ENCODE data around the gene PDZD7.

Gene PDZD7

DNA sequence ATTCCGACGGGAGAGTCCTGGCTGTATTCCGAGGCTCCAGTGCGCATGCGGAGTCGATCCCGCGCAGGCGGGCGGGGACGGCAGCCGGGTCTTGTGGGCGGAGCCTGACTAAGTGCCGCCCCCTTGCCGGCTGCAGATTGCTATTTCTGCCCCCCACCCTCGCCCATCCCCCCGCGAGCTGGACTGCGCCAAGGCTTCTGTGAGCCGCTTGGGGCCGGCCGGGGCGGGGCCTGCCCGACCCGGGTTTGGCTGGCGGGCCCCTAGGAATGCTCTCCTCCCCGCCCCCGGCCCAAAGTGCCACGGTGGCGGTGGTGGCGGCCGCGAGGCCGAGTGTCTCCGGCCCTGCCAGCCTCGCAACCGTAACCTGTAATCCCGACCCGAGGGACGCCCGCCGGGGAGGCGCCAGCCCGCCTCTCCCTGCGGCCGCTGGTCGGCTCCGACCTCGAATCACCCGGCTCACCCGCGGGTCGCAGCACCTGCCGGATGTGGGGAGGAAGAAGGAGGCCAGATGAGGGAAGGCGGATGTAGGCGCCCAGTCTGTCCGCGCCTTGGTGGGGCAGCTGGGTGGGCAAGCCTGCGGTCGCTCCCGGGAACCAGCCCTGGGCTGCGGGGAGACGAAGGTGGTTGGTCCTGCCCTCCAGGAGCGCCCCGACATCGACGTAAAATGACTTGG is 30.2 kb upstream of the PDZD7 start:
- DNase-seq = peak; percentile 86 to 93

DNA sequence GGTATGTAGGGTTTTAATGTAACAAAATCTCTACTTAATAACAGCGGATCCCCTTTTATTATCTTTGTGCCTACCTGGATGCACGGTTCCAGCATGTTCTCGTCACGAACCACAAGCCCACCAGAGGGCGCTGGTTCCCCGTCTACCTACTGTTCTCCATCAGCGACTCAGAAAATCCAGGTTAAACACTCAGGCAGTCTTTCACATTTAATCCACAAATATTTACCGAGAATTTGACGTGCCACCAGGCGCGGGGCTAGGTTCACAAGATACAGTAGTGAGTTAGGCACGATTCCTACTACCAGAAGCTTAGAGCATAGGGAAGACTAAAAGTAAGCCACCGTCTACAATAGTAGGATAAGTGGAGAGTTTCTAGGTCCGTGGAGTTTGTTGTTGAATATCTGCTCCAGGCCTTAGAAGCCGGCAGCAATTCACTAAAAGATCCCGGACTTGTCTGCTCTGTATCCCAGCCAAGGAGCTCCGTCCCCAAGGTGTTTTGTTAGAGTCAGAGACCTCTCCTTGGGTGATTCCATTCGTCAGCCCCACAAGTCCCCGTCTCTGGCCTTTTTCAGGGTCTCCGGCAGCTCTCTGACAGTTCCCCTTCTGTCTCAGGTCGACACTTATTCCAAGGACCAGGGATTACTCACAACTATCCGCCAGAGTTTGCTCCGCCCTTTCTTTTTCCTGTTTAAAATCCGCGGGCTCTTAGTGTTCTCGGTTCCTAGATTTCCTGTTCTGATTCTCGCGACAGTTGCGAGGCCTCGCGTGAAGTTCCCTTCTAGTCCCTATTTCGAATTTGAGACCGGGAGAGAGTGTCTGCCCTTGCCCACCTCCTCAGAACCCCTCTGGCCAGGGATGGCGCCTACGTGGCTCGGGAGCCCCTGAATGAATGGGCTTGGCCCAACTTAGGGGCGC is 29.4 kb upstream of the PDZD7 start:
- peak; percentile 83 to 90 for DNase-seq

DNA sequence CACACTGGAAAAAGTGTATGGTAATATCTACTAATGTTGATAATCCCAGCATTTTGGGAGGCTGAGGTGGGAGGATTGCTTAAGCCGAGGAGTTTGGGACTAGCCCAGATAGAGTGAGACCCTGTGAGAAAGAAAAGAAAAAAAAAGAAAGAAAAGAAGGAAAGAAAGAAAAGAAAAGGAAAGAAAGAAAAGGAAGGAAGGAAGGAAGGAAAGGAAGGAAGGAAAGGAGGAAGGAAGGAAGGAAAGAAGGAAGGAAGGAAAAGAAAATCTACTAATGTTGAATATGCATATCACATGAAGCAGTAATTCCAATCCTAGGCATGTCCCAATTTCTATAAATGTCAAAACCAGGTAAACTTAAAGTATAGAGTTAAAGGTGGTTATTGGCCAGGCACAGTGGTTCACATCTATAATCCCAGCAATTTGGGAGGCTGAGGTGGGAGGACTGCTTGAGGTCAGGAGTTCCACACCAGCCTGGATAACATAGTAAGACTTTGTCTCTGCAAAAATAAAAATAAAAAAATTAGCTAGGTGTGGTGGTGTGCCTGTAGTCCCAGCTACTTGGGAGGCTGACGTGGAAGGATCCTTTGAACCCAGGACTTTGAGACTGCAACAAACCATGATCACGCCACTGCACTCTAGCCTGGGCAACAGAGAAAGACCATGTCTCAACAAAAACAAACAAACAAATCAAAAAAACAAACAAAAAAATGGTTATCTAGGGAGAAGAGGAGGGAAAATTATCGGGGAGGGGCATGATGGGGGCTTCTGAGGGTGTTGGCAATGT is 25.6 kb upstream of the PDZD7 start:
- no peak for DNase-seq

DNA sequence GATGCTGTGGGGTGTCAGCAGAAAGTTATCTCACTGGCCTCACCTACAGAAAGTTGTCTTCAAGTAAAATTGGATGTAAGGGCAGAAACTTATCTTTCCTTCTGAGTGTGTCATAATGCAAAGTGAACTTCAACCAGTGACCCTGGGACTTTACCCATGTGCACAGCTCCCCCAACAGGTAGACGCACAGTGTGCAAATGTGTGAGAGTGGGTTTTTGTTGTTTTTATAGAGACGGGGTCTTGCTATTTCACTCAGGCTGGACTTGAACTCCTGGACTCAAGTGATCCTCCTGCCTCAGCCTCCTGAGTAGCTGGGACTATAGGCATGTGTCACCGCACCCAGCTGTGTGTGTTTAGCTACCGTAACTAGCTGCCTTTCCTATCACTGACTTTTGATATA is 24.5 kb upstream of the PDZD7 start:
- DNase-seq = no peak

DNA sequence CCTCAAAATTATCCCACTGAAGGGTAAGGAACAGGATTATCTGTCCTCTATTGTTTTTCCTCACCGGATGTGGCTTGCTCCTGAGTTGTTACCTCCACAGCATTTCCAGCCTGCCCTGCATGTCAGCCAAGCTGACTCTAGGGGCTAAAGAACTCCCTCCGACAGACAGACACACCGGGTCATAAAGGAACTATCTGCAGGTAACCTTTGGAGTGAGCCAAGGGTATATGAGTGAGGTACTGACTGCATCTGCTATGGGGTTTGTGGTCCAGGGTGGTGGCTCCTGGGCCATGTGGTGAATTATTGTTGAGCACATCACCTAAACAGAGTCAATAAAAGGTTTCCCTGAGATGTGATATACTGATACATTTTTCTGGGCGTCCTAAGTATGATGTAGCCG is 23.9 kb upstream of the PDZD7 start:
- no peak for DNase-seq

DNA sequence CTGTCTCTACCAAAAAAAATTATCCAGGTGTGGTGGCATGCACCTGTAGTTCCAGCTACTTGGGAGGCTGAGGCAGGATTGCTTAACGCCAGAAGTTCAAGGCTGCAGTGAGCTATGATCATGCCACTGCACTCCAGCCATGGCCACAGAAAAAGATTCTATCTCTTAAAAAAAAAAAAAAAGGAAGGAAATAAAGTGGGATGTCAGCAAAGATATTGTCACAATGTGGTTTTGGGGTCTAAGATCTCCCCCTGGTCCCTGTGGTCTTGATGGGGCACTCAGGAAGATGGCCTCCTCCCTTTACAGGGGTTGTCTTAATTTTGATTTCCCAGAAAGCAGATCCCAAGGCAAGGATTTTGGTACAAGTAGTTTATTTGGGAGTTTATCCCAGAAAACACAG is 23.4 kb upstream of the PDZD7 start:
- DNase-seq = no peak

DNA sequence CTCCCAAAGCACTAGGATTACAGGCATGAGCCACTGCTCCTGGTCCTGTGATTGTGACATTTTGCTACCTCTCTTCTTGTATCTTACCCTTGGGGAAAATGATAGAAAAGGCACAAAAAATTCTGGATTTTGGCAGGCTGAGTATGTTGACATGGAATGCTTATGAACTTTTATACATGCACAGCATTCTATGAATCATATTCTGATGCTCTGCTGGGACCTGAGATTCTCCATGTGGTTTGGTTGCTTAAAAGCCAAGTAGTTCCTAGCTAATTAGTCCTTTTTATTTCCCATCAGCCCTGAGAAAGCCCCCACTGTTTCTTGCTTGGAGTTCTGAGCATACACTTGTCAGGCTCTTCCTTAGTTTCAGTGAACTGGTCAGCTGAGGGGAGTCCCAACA is 22.6 kb upstream of the PDZD7 start:
- no peak for DNase-seq

DNA sequence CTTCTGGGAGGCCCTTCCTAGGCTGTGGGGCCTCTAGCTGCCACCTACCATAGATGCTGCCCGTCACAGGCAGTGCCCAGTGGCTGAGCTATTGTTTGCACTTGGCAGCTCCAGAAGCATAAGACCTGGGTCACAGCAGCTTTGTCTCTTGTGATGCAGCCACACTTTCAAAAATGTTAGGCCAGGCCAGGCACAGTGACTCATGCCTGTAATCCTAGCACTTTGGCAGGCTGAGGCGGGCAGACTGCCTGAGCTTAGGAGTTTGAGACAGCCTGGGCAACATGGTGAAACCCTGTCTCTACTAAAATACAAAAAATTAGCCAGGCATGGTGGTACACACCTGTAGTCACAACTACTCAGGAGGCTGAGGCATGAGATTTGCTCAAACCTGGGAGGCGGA is 21.4 kb upstream of the PDZD7 start:
- DNase-seq = no peak

DNA sequence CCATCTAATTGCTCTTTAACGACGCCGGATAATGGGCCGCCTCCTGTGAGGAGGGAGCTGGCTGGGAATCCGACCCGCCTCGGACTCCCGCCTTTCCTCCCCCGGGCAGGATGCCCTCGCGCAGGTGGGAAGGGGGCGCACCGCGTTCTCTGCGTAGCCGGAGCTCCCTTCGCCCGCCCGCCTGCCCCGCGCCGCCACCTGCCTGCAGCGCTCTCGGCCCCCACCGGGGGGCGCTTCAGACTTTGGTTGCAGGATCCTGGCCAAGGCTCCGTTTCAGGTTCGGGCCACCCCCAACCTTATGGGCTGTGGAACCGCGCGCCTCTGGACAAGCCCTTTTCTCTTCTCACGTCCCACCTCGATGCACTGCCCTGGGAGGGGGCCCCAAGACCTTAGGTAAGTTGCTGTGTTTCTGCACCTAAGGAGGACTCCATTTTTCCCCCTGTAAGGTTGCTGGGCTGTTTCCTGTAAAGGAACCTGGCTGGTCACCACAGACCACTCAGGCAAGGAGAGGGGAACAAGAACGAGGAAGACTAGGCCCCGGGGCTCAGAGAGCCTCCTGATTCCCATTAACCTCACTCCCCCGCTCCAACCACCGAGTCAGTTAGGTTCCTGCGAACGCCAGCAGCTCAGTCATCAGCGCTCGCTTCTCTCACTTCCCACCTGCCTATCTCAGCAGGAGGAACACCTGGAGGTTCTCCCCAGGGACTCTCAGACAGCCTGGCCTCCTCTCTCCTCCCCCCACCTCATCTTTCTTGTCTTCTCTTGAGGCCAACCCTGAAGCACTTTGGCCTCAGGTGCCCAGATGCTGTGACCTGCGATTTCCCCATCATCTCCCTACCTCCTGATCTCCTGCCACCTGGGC is 19.5 kb upstream of the PDZD7 start:
- peak; percentile 66 to 74 for DNase-seq

DNA sequence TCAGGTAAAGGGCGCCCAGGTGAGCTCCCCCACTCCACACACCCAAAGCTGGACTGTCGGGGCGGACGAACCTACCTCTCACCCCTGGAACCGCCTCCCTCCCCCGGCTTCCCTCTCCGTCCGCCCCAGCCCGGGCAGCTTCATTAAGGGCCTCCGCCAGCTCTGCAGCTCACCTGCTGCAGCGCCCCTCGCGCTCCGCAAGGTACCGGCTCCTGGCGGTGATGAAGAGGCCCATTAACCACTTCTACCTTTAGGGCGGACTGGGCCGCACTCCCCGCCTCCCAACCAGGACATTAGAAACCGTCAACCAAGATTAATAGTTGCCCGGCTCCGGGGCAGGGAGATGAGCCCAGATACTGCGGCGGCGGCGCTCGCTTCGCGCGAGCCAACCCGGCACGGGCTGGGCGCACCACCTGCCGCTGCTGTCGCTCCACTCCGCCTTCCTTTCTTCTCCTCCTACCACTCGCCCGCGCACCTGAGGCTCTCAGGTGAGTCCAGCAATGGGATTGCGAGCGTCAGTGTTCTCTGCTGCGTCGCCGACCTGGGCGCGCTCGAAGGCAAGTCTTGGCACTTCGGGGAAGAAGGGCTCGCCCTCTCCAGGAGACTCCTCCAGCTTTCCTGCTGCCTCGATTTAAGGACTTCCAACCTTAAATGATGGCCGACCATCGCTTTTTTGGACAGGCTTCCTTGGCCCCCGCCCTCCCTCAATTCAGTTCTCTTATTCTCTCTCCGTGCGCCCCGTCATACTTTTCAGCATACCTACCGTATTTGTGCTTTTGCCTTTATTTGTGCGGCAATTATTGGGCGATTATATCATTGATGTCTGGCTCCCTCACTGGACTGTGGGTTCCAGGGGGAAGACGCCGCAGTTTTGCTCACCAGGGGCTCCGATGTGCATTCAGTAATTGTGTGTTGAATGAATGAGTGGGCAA is 17.3 kb upstream of the PDZD7 start:
- DNase-seq = no peak

DNA sequence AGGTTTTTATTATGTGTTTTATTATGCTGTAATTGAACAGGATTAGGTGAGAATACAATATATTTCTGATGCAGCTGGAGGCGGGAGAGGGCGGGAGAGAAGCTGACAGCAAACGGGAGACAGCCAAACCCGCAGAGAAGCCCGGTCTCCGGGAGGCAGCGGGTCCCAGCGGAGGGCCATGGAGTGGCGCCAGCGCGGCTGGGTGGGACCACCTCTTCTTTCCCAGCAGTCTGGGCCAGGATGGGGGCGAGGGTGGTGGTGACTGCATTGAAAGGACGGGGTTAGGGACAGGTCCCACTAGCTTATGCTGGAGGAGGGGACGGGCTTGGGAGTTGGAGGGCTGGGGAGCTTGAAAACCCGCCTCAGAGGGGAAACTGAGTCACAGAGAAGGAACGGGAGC is 16.3 kb upstream of the PDZD7 start:
- DNase-seq = no peak

DNA sequence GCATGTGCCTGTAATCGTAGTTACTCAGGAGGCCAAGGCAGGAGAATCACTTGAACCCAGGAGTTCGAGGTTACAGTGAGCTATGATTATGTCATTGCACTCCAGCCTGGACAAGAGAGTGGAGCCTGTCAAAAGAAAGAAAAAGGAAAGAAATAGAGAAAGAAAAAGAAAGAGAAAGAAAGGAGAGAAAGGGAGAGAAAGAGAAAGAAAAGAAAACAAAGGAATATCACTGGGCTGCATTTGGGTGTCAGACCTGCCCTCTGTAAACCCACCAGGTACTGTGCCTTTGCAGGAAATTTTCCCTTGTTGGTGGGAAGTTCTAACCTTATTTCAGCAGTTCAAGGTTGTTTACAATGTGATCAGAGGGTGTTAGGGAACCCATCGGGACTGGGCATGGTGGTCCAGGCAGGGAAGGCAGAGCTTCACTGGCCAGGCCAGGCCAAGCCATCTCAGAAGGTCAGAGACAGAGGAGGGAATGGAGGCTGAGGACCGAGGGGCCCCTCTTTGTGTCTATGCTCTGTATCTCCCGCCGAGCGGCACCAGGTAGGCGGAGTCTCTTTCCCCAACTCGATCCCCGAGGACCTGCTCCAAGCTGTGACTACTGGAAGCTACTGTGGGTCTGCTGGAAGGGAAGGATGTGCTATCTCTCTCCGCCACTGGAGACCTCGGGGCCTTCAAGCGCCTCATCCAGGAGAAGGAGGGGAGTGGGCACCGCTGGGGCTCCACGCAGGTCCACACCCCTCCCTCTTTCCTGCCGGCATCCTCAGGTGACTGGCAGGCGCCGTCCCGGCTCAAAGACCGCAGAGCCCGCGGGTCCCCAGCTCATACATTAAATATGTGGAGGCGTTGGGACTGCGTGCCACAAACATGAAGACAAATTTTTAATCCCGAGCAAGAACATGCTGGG is 15.7 kb upstream of the PDZD7 start:
- no peak for DNase-seq

DNA sequence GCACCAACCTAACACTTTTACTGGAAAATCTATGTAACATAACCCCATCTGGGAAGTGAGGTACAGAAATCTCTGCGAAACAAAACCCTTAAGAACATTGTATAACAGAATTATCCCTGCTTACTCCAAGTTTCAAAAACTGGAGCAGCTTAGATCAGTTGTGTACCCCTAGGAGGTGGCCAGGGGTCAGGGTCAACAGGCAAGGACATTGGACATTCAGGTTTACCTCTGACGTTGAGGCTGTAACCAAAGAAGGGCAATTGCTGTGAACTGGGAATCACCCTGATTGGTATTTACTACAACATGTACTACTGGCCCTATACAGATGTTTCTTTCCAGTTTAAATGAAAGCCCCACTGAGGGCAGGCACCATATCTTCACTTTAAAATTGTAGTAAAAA is 13.2 kb upstream of the PDZD7 start:
- DNase-seq = no peak

DNA sequence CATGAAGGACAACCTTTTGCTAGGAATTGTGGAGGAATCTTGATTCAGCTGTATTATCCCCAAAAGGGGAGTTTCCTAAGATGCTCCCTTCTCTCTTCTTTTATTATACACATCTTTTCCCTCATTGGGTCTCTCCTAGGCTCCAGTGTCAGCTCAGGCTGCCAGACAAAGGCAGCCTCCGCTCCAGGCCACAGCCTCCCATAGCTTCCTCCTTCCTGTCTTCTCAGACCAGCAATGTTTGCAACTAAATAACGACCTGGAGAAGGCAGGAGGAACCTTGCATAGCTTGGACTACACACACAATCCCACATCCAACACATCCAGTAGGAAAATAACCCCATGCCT is 12.4 kb upstream of the PDZD7 start:
- no peak for DNase-seq

DNA sequence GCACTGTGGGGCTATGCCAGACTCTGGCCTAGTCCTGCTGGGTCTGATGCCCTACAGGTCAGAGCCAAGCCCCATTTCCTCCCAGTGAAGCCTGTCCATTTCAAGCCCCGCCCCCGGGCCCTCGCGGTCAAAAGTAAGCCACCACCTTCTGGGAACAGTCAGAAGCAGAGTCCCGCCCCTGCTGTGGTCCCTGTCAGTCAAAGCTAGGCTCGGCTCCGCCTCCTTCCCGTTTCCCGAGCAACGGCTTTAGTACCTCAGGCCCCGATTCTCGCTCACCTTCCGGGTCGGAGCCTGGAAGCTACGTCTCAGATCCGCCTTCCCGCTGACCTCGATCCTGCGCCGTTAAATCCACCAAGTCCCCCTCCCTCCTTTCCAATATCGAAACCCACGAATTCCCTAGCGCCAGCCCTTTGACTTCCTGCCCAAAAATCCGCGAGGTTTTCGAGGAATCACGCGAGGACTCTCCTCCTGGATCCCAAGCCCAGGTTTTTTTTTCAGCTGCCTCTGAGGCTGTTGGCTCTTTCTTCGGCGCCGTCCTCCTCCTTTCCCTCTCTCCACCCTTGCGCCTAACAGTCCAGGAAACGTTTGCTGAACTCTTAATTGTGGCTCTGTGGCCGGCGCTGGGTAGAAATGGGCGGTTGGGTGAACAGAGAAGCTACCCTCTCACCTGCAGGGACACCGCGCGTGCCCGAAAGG is 11.9 kb upstream of the PDZD7 start:
- DNase-seq = peak; percentile 83 to 84

DNA sequence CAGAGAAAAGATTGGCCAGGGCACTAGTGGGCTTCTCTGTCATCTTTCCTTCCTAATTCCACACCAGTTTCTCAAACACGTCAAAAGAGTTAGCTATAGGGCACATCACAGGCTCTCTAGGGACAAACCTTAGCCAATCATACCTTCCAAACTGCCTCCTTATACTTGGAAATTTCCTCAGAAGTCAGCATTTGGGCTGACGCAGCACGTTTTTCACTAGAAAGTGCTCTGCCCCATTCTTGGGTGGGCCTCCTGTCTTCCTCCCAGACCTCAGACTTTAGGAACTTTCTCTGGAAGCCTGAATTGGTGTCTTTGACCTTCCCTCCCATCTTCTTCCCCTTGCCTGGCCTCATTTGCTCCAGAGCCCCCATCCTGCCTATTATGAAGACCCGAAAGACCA is 11.2 kb upstream of the PDZD7 start:
- no peak for DNase-seq

DNA sequence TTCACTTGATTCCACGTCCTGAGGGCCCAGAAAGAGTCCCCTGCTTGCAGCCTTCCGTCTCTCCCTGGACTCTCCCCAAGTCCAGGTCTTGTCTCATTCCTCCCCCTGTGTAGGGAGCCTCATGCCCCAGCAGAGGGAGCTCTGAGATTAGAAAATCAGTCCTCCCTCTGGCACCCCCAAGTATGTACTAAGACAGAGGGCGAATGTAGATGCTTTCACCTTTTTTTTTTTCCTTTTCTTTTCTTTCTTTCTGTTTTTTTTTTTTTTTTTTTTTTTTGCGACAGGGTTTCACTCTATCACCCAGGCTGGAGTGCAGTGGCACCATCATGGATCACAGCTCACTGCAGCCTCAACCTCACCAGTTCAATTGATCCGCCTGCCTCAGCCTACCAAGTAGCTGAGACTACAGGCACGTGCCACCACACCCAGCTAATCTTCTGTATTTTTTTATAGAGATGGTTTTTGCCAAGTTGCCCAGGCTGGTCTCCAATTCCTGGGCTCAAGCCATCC is 10.4 kb upstream of the PDZD7 start:
- DNase-seq = peak; percentile 58 to 74

DNA sequence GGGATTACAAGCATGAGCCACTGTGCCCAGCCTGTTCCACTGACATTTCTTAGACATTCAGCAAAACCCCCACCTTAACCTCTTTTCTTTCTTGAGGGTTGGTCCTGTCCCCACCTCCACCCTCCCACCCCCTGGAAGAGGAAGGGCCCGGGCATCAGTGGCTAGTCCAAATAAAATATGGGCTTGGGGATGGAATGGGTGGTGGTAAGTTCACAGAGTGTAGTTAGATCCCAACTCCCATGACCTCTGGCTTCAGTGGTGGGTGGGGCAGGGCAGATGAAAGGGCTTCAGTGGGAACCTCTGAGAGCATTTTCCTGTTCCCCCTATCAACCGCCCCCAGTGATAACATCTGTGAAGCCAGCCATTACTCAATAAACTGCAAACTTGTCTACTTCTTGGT is 9.9 kb upstream of the PDZD7 start:
- DNase-seq = no peak

DNA sequence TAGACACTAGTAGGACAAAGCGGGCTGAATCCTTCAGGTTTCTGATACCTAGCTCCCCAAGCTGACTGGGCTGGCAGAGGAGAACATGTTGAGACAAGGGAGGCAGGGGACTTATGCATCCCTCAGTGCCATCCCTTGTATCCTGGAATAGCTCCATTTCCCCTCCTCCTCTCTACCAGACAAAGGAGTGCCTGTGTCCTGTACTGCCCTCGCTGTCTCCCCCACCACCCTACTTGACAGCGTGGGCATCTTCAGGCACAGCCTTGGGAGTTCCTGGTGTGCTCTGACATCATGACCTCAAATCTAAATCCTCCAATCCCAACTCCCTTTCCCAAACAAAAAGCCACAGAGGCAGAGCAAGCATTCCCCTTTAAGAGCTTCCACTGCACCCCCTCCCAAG is 9.1 kb upstream of the PDZD7 start:
- no peak for DNase-seq

DNA sequence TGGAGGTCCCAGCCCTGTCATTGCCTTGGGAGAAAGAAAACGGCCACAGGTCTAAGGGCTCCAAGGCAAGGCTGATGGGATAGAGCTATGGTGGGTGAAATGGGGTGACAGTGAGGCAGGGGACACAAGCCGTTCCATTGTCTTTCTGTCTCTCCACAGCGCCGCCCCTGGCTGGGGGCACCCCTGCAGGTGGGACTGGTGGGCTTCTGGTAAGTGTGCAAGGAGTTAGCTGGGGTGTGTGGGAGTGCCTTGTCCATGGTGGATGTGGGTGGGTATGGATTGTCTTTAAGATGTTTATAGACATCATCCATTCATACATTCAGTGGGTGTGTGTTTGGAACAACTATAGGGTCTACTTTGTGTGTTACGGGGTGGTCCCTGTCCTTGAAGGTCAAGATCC is 7.6 kb upstream of the PDZD7 start:
- no peak for DNase-seq

Measured in stimulated activated CD4-positive, alpha-beta T cell treated with anti-CD3 and anti-CD28 coated beads, Interleukin-4, amount 100 ng/mL, for 4 hours (primary cell).